H1 (cell line): ENCODE results near the gene SGMS1. TPM values are rescaled to one million over a fixed set of nuclear protein-coding genes. Genes with fewer than 3 reads are reported as not detected.

Experiments used
- CTCF ChIA-PET: fragments of 300-600 bp; sonication (Branson Sonifier 250); formaldehyde crosslinking; loops from one replicate; lab custom pipeline; 2021; ENCODE audit not compliant: partially characterized antibody; lab: Charles Lee
- POLR2A ChIA-PET: fragments of 300-600 bp; sonication (Branson Sonifier 250); formaldehyde crosslinking; loops from one replicate; lab custom pipeline; 2021; ENCODE audit warnings: inconsistent platforms; ENCODE audit not compliant: partially characterized antibody; lab: Charles Lee
- DNase-seq, 2 experiments: peaks; one replicate each; pipeline versions ENCODE4 v3.0.0 to v3.0.0-alpha.2; 2010 to 2022; ENCODE audit warnings: low spot score in 2 of 2, low read depth in 1 of 2, mixed read lengths in 1 of 2
- FAIRE-seq: peaks from 2 replicates; lab custom pipeline; 2011; peaks lifted over from hg19 to GRCh38; lab: Jason Lieb, UNC
- H2AFZ ChIP-seq: 2 replicates; pipeline ENCODE4 v1.8.1; 2012; ENCODE audit warnings: low read length, inconsistent platforms
- H2AK5ac ChIP-seq: 2 replicates; pipeline ENCODE4 v1.6.1; 2013; ENCODE audit warnings: low read depth, low read length
- H2BK120ac ChIP-seq: replicated peaks from 2 replicates; pipeline ENCODE3; 2013; ENCODE audit warnings: low read depth, low read length, inconsistent platforms
- H2BK12ac ChIP-seq: 2 replicates; pipeline ENCODE4 v1.6.1; 2013; ENCODE audit warnings: low read depth, low read length
- H2BK15ac ChIP-seq: 2 replicates; pipeline ENCODE4 v1.6.1; 2013; ENCODE audit warnings: low read length
- H2BK20ac ChIP-seq: 2 replicates; pipeline ENCODE4 v1.6.1; 2013; ENCODE audit warnings: low read length
- H2BK5ac ChIP-seq: 2 replicates; pipeline ENCODE4 v1.6.1; 2013; ENCODE audit warnings: low read depth, low read length
- H3K14ac ChIP-seq: 2 replicates; pipeline ENCODE4 v1.6.1; 2013; ENCODE audit warnings: inconsistent platforms; ENCODE audit not compliant: insufficient read length
- H3K18ac ChIP-seq: 2 replicates; pipeline ENCODE4 v1.6.1; 2013; ENCODE audit warnings: low read length; ENCODE audit errors: extremely low read depth
- H3K23ac ChIP-seq: 2 replicates; pipeline ENCODE4 v1.6.1; 2013; ENCODE audit warnings: inconsistent platforms; ENCODE audit not compliant: insufficient read length
- H3K23me2 ChIP-seq: 2 replicates; pipeline ENCODE4 v1.6.1; 2013; ENCODE audit warnings: low read depth, low read length
- H3K27ac ChIP-seq: 2 replicates; pipeline ENCODE4 v1.6.1; 2011; ENCODE audit warnings: low read depth, low read length, inconsistent platforms
- H3K27me3 ChIP-seq, 4 experiments: replicated peaks in 1 of 4; 1 replicate in 1 of 4; 2 replicates in 3 of 4; pipeline versions ENCODE4 v1.6.1 to v1.8.1; 2011 to 2013; ENCODE audit warnings: low read length in 3 of 4, mild to moderate bottlenecking in 3 of 4, inconsistent platforms in 2 of 4, mixed read lengths in 2 of 4, moderate library complexity in 1 of 4; ENCODE audit not compliant: control insufficient read depth in 3 of 4, insufficient read depth in 3 of 4; ENCODE audit errors: extremely low read depth in 1 of 4
- H3K36me3 ChIP-seq, 4 experiments: 2 replicates each; pipeline versions ENCODE4 v1.6.1 to v1.8.1; 2011 to 2013; ENCODE audit warnings: mild to moderate bottlenecking in 4 of 4, low read length in 3 of 4, moderate library complexity in 2 of 4, control low read depth in 1 of 4, inconsistent platforms in 1 of 4; ENCODE audit not compliant: insufficient read depth in 4 of 4, control insufficient read depth in 2 of 4
- H3K4ac ChIP-seq: replicated peaks from 2 replicates; pipeline ENCODE3; 2013; ENCODE audit warnings: low read length, low read depth, mixed read lengths, inconsistent platforms; ENCODE audit not compliant: insufficient read length
- H3K4me1 ChIP-seq, 4 experiments: replicated peaks in 1 of 4; 1 replicate in 1 of 4; 2 replicates in 3 of 4; pipeline versions ENCODE4 v1.6.1 to v1.8.1; 2011 to 2013; ENCODE audit warnings: low read length in 3 of 4, inconsistent platforms in 2 of 4, mixed read lengths in 1 of 4; ENCODE audit not compliant: insufficient read depth in 4 of 4, control insufficient read depth in 3 of 4
- H3K4me2 ChIP-seq, 2 experiments: 2 replicates each; pipeline versions ENCODE4 v1.6.1 to v1.8.1; 2011 to 2013; ENCODE audit warnings: low read depth in 2 of 2, low read length in 2 of 2, control low read depth in 1 of 2, inconsistent platforms in 1 of 2, mild to moderate bottlenecking in 1 of 2; ENCODE audit not compliant: insufficient read depth in 1 of 2
- H3K4me3 ChIP-seq, 4 experiments: fragments of 200-600, 300-600 bp in 1 of 4; sonication (generic), shearing (Covaris generic), sonication (Bioruptor Twin) in 1 of 4; 2 replicates each; pipeline versions ENCODE4 v1.5.1 to v1.8.1; 2011 to 2016; ENCODE audit warnings: low read length in 4 of 4, low read depth in 3 of 4, control low read depth in 2 of 4, inconsistent platforms in 2 of 4, mild to moderate bottlenecking in 2 of 4, mixed read lengths in 1 of 4, moderate library complexity in 1 of 4; ENCODE audit not compliant: insufficient read depth in 2 of 4; ENCODE audit errors: extremely low read depth in 1 of 4
- H3K56ac ChIP-seq: replicated peaks from 2 replicates; pipeline ENCODE3; 2013; ENCODE audit warnings: low read depth, mild to moderate bottlenecking, mixed read lengths, low read length, inconsistent platforms; ENCODE audit not compliant: insufficient read length
- H3K79me1 ChIP-seq: 2 replicates; pipeline ENCODE4 v1.6.1; 2013; ENCODE audit warnings: low read depth, low read length, control low read depth
- H3K79me2 ChIP-seq, 2 experiments: 2 replicates each; pipeline versions ENCODE4 v1.6.1 to v1.8.1; 2012 to 2013; ENCODE audit warnings: low read length in 2 of 2, mild to moderate bottlenecking in 2 of 2, inconsistent platforms in 1 of 2; ENCODE audit not compliant: insufficient read depth in 2 of 2, control insufficient read depth in 1 of 2
- H3K9ac ChIP-seq, 4 experiments: replicated peaks in 1 of 4; 1 replicate in 1 of 4; 2 replicates in 3 of 4; pipeline versions ENCODE4 v1.6.1 to v1.8.1; 2011 to 2013; ENCODE audit warnings: low read depth in 3 of 4, low read length in 3 of 4, control low read depth in 2 of 4, mild to moderate bottlenecking in 2 of 4, moderate library complexity in 2 of 4, inconsistent platforms in 1 of 4; ENCODE audit errors: extremely low read depth in 1 of 4
- H3K9me3 ChIP-seq, 2 experiments: 2 replicates each; pipeline versions ENCODE4 v1.6.1 to v1.8.1; 2012 to 2013; ENCODE audit warnings: mild to moderate bottlenecking in 2 of 2, moderate library complexity in 2 of 2, control low read depth in 1 of 2, inconsistent platforms in 1 of 2, low read depth in 1 of 2, low read length in 1 of 2, mixed read lengths in 1 of 2; ENCODE audit not compliant: insufficient read depth in 2 of 2
- H4K20me1 ChIP-seq, 2 experiments: replicated peaks in 1 of 2; 2 replicates each; pipeline versions ENCODE3 to v1.8.1; 2011 to 2013; ENCODE audit warnings: inconsistent platforms in 2 of 2, low read length in 2 of 2, mild to moderate bottlenecking in 1 of 2; ENCODE audit not compliant: insufficient read depth in 2 of 2, control insufficient read depth in 1 of 2
- H4K5ac ChIP-seq: 2 replicates; pipeline ENCODE4 v1.6.1; 2013; ENCODE audit warnings: low read length, low read depth, mixed read lengths, inconsistent platforms; ENCODE audit not compliant: insufficient read length
- H4K8ac ChIP-seq: 2 replicates; pipeline ENCODE4 v1.8.0; 2013; ENCODE audit warnings: mild to moderate bottlenecking, moderate library complexity, low read length, inconsistent platforms; ENCODE audit not compliant: insufficient read depth; ENCODE audit errors: extremely low read depth
- H4K91ac ChIP-seq: replicated peaks from 2 replicates; pipeline ENCODE3; 2013; ENCODE audit warnings: low read length, mixed read lengths, inconsistent platforms; ENCODE audit not compliant: insufficient read length
- EP300 ChIP-seq, 2 experiments: IDR thresholded peaks; 1 replicate in 1 of 2; 2 replicates in 1 of 2; pipeline ENCODE4 v1.6.1; 2011 to 2012; ENCODE audit warnings: low read depth in 2 of 2, low read length in 2 of 2, mild to moderate bottlenecking in 2 of 2, borderline replicate concordance in 1 of 2, inconsistent platforms in 1 of 2, moderate library complexity in 1 of 2
- KDM5A ChIP-seq: fragments of 200-600 bp; IDR thresholded peaks from 2 replicates; pipeline ENCODE4 v1.7.1; 2012; ENCODE audit warnings: mild to moderate bottlenecking, low read length, inconsistent platforms, mixed read lengths
- NRF1 ChIP-seq: IDR thresholded peaks from 2 replicates; pipeline ENCODE4 v1.6.1; 2011; ENCODE audit warnings: mild to moderate bottlenecking, low read depth, low read length, improper control_type of control experiment
- SIRT6 ChIP-seq: IDR thresholded peaks from one replicate; pipeline ENCODE4 v1.7.1; 2012; ENCODE audit warnings: low read length, inconsistent platforms
- SRF ChIP-seq: IDR thresholded peaks from 2 replicates; pipeline ENCODE4 v1.6.1; 2011; ENCODE audit warnings: mild to moderate bottlenecking, low read depth, low read length, moderate library complexity
- TEAD4 ChIP-seq: IDR thresholded peaks from 2 replicates; pipeline ENCODE4 v1.6.1; 2012; ENCODE audit warnings: low read depth, low read length, inconsistent platforms, mixed read lengths
- WGBS, 2 experiments: shearing (Covaris generic) in 1 of 2; methylation state at CpG; one replicate each; pipeline versions ENCODE4 v1.1.6 to v1.1.7; 2013 to 2015; ENCODE audit warnings: low lambda C conversion rate in 2 of 2, mixed read lengths in 2 of 2, inconsistent platforms in 1 of 2, low coverage in 1 of 2, missing lambda C conversion rate in 1 of 2; ENCODE audit not compliant: insufficient replicate concordance in 2 of 2, insufficient coverage in 1 of 2, insufficient read length in 1 of 2; ENCODE audit errors: extremely low coverage in 1 of 2, missing lambda C conversion rate in 1 of 2; 5-methylcytosine and 5-hydroxymethylcytosine counted together
- polyA plus RNA-seq, 7 experiments: library from polyadenylated mRNA; depleted of rRNA in 3 of 7; stranded (reverse) in 5 of 7; unstranded in 2 of 7; fragments of >200 nt in 5 of 7; fragments of 200-250 nt in 2 of 7; gene quantifications; 1 replicate in 5 of 7; 2 replicates in 1 of 7; 4 replicates in 1 of 7; pipeline versions ENCODE4 v1.2.1 to v1.2.3, GENCODE V29; 2011 to 2013; ENCODE audit warnings: missing spikeins in 2 of 7, mixed read lengths in 2 of 7
- total RNA-seq: library from RNA; stranded (reverse); fragmentation: NEBNext Ultra II Directional; extraction: Animal tissue kit (Norgen Biotek cat#: 25700); gene quantifications from 2 replicates; pipeline ENCODE4 v1.2.1, GENCODE V29; 2021

The SGMS1 gene
- total and polyA plus RNA-seq, 2 of the 8 experiments (the other 6 are each of a cell fraction or from before 2014, with no cell fraction given): 6.0 to 15.6 TPM

DNA sequence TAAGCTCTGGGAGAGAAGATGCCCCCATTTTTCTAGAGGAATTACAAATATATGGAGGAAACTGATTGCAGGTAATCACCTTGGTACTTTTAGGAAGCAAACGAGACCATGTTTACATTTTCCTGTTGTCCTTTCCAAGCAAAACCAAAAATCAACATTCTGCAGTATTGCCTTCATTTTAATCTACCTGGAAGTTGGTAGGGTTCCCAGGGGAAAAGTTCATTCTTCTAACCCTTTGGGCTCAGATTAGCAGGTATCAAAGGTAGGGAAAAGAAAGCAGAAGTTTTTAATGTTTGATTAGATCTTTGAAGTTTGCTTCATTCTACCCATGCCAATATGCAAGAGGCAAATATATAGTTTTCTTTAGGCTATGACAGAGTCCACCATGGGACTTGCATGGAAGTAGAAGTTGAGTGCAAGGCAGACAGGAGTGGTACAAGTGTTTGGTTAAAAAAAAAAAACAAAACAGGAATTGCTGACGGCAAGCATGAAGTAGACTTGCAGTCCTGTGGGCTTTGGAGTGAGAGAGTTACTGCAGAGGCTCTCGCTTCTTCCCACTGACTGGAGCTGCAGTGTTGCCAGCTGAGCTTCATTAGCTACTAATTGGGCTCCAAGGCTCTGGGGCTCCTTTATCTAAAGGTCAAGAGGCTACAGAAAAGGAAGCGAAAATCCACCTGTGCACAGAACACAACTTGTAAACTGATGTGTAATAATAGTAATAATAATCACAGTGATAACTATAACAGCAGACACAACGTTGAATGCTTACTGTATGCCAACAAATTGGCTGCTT, 343.5 kb downstream of the SGMS1 start:
- no peak overlapping the region for H4K8ac ChIP-seq
- no peak overlapping the region for H2AK5ac ChIP-seq
- no peak overlapping the region for H3K27ac ChIP-seq
- no peak overlapping the region for H3K23ac ChIP-seq
- H3K27me3 ChIP-seq: no peaks in the 10 kb centered on the region
- H4K91ac ChIP-seq: no peak overlapping the region
- H3K56ac ChIP-seq: no peak overlapping the region
- no peak overlapping the region for H2BK120ac ChIP-seq
- no peak overlapping the region for H3K4ac ChIP-seq
- FAIRE-seq (no peak), DNase-seq (no peak)
- no peak overlapping the region for H2BK15ac ChIP-seq
- H4K5ac ChIP-seq: no peak overlapping the region
- H3K4me2 ChIP-seq: no peak overlapping the region
- POLR2A ChIA-PET: no interaction called here
- no peaks in the 10 kb centered on the region for H4K20me1 ChIP-seq
- no peak overlapping the region for H3K9ac ChIP-seq
- no peaks in the 10 kb centered on the region for H3K9me3 ChIP-seq
- H3K23me2 ChIP-seq: no peaks in the 10 kb centered on the region
- no peaks in the 10 kb centered on the region for H3K4me1 ChIP-seq
- TF ChIP-seq NRF1 (no peak), SRF (no peak), KDM5A (no peak), EP300 (IDR thresholded peaks at IDR 0.05; ENCODE audit: borderline replicate concordance in 1 of 2, low read depth in 2 of 2, low read length in 2 of 2) (no peak), TEAD4 (no peak), SIRT6 (no peak)
- no peak overlapping the region for H3K4me3 ChIP-seq
- H3K79me1 ChIP-seq: no peaks in the 10 kb centered on the region
- CTCF ChIA-PET: interaction anchor here (1.0 to 1.5 kb wide), 3 partner anchors 9 to 127 kb away, joined by 3 to 4 read pairs (median 3); no protein-coding TSS in a partner anchor
- no peaks in the 10 kb centered on the region for H3K36me3 ChIP-seq
- no peaks in the 10 kb centered on the region for H3K79me2 ChIP-seq
- no peak overlapping the region for H3K18ac ChIP-seq
- no peak overlapping the region; the same call in 1 of the 2 replicates for H2AFZ ChIP-seq
- H3K14ac ChIP-seq: no peak overlapping the region
- H2BK20ac ChIP-seq: no peak overlapping the region
- H2BK5ac ChIP-seq: no peak overlapping the region
- 90% methylated on average over 5 of the region's 5 CpGs; no CpG with 5 or more reads in 1 of the 2 experiments for WGBS, 2 experiments
- H2BK12ac ChIP-seq: no peak overlapping the region
